Omental fat pad (tissue), 4 donors: ENCODE results near the gene LTBP2. TPM values are rescaled to one million over a fixed set of nuclear protein-coding genes. Genes with fewer than 3 reads are reported as not detected.

Source experiments
- ATAC-seq: fragments of 150-250 bp; one replicate; pipeline ENCODE4 v1.9.1; 2016; ENCODE audit warnings: mild to moderate bottlenecking, moderate library complexity; ENCODE audit not compliant: low FRiP score
- DNase-seq: peaks from one replicate; pipeline ENCODE4 v3.0.0-alpha.2; 2019; ENCODE audit warnings: low spot score
- total RNA-seq, 4 donors: library from RNA; depleted of rRNA; stranded (reverse); fragments of >200 nt; gene quantifications; one replicate each; pipeline ENCODE4 v1.1.0, GENCODE V29; 2016
- TF ChIP-seq, protein P1 (sequence below), 3 donors: fragments of 450-650 bp; IDR thresholded peaks; one replicate each; pipeline ENCODE4 v1.5.1; 2016 to 2017; ENCODE audit warnings: antibody characterized with exemption in 3 of 3, mild to moderate bottlenecking in 3 of 3, moderate library complexity in 2 of 3

Gene LTBP2
- total RNA-seq, 4 donors from 2014 or later, result 31.6 to 104 (median 72.3) TPM

DNA sequence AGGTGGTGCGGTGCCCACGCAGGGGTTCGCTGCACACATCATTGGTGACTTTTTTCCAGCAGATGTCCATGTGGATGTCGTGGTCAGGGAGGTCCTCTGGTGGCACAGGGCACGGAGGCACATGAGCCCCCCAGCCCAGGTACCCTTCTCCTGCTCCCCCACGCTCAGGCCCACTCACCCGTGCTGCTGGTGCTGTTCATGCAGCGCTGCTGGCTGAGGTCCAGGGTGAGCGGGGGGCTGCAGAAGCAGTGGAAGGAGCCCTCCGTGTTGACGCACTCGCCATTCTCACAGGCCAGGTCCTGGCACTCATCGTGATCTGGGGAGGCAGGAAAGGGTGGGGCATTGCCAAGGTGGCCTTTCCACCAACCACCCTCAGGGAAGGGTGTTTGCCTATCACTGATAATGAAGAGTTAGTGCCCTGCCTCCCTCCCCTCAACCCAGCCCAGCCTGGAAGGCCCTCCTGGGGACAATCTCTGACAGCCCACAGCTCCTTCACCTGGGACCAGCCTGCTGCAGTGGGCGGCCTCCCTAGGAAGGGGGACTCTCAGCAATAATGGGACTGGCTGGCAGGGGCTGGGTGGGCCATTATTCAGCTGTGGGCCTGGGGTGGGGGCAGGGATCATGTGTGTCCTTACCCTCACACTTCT, 108.6 kb downstream of the LTBP2 start:
- DNase-seq (no peak), ATAC-seq (no peak)
- TF ChIP-seq, protein P1, sequence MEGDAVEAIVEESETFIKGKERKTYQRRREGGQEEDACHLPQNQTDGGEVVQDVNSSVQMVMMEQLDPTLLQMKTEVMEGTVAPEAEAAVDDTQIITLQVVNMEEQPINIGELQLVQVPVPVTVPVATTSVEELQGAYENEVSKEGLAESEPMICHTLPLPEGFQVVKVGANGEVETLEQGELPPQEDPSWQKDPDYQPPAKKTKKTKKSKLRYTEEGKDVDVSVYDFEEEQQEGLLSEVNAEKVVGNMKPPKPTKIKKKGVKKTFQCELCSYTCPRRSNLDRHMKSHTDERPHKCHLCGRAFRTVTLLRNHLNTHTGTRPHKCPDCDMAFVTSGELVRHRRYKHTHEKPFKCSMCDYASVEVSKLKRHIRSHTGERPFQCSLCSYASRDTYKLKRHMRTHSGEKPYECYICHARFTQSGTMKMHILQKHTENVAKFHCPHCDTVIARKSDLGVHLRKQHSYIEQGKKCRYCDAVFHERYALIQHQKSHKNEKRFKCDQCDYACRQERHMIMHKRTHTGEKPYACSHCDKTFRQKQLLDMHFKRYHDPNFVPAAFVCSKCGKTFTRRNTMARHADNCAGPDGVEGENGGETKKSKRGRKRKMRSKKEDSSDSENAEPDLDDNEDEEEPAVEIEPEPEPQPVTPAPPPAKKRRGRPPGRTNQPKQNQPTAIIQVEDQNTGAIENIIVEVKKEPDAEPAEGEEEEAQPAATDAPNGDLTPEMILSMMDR (IDR thresholded peaks at IDR 0.05), result no peak

GRCh38 chr14:74502236-74503019, 109.6 kb downstream of the LTBP2 start:
- ATAC-seq (peak; percentile 5), DNase-seq (no peak)
- TF ChIP-seq, protein P1 (IDR thresholded peaks at IDR 0.05), result no peak

DNA sequence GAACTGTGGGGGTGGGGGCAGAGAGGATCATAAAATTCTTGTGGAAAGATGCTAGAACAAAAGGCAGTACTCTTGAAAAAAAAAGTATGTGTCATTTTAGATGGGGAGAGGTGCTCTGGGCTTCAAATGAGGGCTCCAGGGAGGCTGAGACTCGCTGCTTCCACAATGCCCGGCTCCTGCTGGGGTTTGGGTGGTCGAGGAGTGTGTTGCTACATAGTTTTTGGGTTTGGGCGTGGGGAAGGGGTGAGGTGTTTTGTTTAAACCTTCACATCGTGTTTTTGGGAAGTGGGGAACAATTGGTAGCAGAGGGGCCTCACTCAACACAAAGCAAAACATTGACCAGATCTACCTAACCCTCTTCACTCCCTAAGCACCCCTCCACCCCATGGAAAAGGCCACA, 110.3 kb downstream of the LTBP2 start:
- ATAC-seq, result no peak
- no peak for DNase-seq
- TF ChIP-seq, protein P1 (IDR thresholded peaks at IDR 0.05), result no peak

- peak; percentile 65 for DNase-seq
- TF ChIP-seq, protein P1 (IDR thresholded peaks at IDR 0.05), result peak in 1 of 3 donors; percentile 12
- ATAC-seq, result peak; percentile 79
These were observed 110.9 kb downstream of the LTBP2 start for GRCh38 chr14:74501135-74501614.

DNA sequence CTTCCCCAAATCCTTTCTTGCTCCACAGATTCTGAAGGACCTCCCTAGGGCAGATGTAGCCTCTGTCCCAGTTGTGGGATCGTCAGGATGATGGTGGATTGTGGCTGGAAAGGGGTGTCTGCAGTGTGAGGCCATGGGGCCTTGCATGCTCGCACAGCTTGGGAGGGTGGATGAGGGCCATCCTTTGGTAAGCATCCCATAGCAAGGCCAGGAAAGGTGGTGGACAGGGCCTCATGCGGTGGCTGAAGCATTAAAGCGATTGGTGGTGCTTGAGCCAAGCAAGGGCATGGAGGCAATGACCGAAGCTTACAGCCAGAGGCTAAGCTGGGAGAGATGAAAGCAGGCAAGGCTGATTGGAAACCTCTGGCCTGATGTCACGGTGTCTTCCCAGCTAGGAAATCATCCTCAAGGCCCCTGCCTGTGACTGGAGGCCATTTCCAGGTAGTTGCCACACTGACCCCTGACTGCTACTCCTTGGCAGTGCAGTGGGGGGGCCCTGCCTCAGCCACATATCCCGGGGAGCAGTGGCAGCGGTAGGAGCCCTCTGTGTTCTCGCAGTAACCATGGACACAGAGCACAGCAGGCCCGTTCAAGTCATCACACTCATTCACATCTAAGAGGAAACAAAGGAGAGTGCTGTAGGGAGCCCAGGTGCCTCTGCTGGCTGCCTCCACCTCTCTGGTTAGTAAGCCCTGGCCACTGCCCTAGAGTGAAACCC, 111.5 kb downstream of the LTBP2 start:
- TF ChIP-seq, protein P1 (IDR thresholded peaks at IDR 0.05), result no peak
- no peak for DNase-seq
- no peak for ATAC-seq

- ATAC-seq, result no peak
- TF ChIP-seq, protein P1 (IDR thresholded peaks at IDR 0.05), result no peak
These were observed 116.7 kb downstream of the LTBP2 start for GRCh38 chr14:74495356-74495755.

More at GRCh38 chr14:74495356-74495755, 116.7 kb downstream of the LTBP2 start:
- no peak for DNase-seq
